Vagina (tissue), 2 donors: Measurements from ENCODE around the gene PTPRN2.

Experiments
- CTCF ChIP-seq, 3 experiments: fragments of 450-650 bp in 2 of 3; fragments of 200-600 bp in 1 of 3; sonication (generic) in 1 of 3; IDR thresholded peaks; one replicate each; pipeline ENCODE4 v1.5.1; 2017 to 2019; ENCODE audit warnings: antibody characterized with exemption in 3 of 3, mild to moderate bottlenecking in 2 of 3, moderate library complexity in 2 of 3
- POLR2A ChIP-seq, 2 donors: fragments of 450-650 bp; IDR thresholded peaks; one replicate each; pipeline ENCODE4 v1.6.1; 2017; ENCODE audit warnings: antibody characterized with exemption in 2 of 2, mild to moderate bottlenecking in 2 of 2, moderate library complexity in 2 of 2
- POLR2AphosphoS5 ChIP-seq, 2 donors: sonication (generic); formaldehyde crosslinking; IDR thresholded peaks; one replicate each; pipeline ENCODE4 v1.9.0; 2017; ENCODE audit warnings: antibody characterized with exemption in 2 of 2, mild to moderate bottlenecking in 2 of 2, low read depth in 1 of 2; ENCODE audit not compliant: insufficient read depth in 1 of 2

- TF ChIP-seq CTCF (IDR thresholded peaks at IDR 0.05) (no peak), POLR2A (IDR thresholded peaks at IDR 0.05) (no peak), POLR2AphosphoS5 (IDR thresholded peaks at IDR 0.05; ENCODE audit: insufficient read depth in 1 of 2, low read depth in 1 of 2) (no peak)
These were observed 144.5 kb downstream of the PTPRN2 start for GRCh38 chr7:158443014-158443687.
